Small intestine (tissue), 16 donors: ENCODE measurements around the gene SEC22C. TPM values are rescaled to one million over a fixed set of nuclear protein-coding genes. Genes with fewer than 3 reads are reported as not detected.

Source experiments
- DNase-seq, 2 donors: peaks; one replicate each; pipeline versions ENCODE4 v3.0.0 to v3.0.0-alpha.2; 2013
- FAIRE-seq: peaks from 2 replicates; lab custom pipeline; 2012; peaks lifted over from hg19 to GRCh38; lab: Jason Lieb, UNC
- H3K27ac ChIP-seq, 3 donors: one replicate each; pipeline ENCODE4 v1.5.1; 2013; ENCODE audit warnings: low read length in 2 of 3, mild to moderate bottlenecking in 2 of 3, control low read depth in 1 of 3, inconsistent platforms in 1 of 3, low read depth in 1 of 3, moderate library complexity in 1 of 3
- H3K27me3 ChIP-seq, 3 donors: one replicate each; pipeline ENCODE4 v1.6.1; 2013; ENCODE audit warnings: low read length in 3 of 3, inconsistent platforms in 1 of 3; ENCODE audit not compliant: control insufficient read depth in 3 of 3, insufficient read depth in 3 of 3
- H3K36me3 ChIP-seq, 3 donors: one replicate each; pipeline ENCODE4 v1.6.1; 2013; ENCODE audit warnings: low read length in 3 of 3, inconsistent platforms in 1 of 3, low read depth in 1 of 3, mild to moderate bottlenecking in 1 of 3, moderate library complexity in 1 of 3; ENCODE audit not compliant: control insufficient read depth in 3 of 3, insufficient read depth in 2 of 3
- H3K4me1 ChIP-seq, 3 donors: one replicate each; pipeline ENCODE4 v1.6.1; 2013; ENCODE audit warnings: low read length in 2 of 3, inconsistent platforms in 1 of 3, low read depth in 1 of 3, mild to moderate bottlenecking in 1 of 3, moderate library complexity in 1 of 3; ENCODE audit not compliant: control insufficient read depth in 3 of 3, insufficient read depth in 2 of 3
- H3K4me3 ChIP-seq, 3 donors: one replicate each; pipeline ENCODE4 v1.5.1; 2013; ENCODE audit warnings: low read length in 3 of 3, control low read depth in 1 of 3, inconsistent platforms in 1 of 3, low read depth in 1 of 3, mild to moderate bottlenecking in 1 of 3, moderate library complexity in 1 of 3
- H3K9me3 ChIP-seq, 2 donors: one replicate each; pipeline ENCODE4 v1.6.1; 2013; ENCODE audit warnings: low read depth in 1 of 2, low read length in 1 of 2; ENCODE audit not compliant: control insufficient read depth in 2 of 2, insufficient read depth in 1 of 2
- WGBS, 3 donors: extraction: QIAGEN DNeasy Blood & Tissue Kit; methylation state at CpG; one replicate each; pipeline ENCODE4 v1.1.7; 2013; 5-methylcytosine and 5-hydroxymethylcytosine counted together
- long read RNA-seq, 10 donors: transcript quantifications; one replicate each; lab custom pipeline, GENCODE V29; 2026
- polyA plus RNA-seq, 4 donors: library from polyadenylated mRNA; stranded (reverse) in 3 of 4; unstranded in 1 of 4; fragments of 200-250 nt in 3 of 4; fragments of 120-200 nt in 1 of 4; gene quantifications; one replicate each; pipeline versions ENCODE4 v1.2.1 to v1.2.3, GENCODE V29; 2013
- donor health status: healthy with polysubstance abuse.
- donor health status: control.
- donor health status: control.
- donor health status: Bipolar disorder and iron deficiency.
- donor health status: healthy.

SEC22C gene
- polyA plus RNA-seq: 10 to 100 TPM; 24.1 to 49.9 (median 39.5) TPM
- long read RNA-seq, donor 1: 0 reads
- long read RNA-seq, donor 2, partial matches to known transcripts: 29 of 29 reads
- long read RNA-seq, donor 2, other reads (novel, unspliced or antisense): 0 of 29 reads
- long read RNA-seq, donor 3, partial matches to known transcripts: 131 of 131 reads
- long read RNA-seq, donor 3, other reads (novel, unspliced or antisense): 0 of 131 reads
- long read RNA-seq, donor 4, partial matches to known transcripts: 0 of 1 reads
- long read RNA-seq, donor 4, other reads (novel, unspliced or antisense): 0 of 1 reads
- long read RNA-seq, donor 5, partial matches to known transcripts: 106 of 107 reads
- long read RNA-seq, donor 5, other reads (novel, unspliced or antisense): 0 of 107 reads
- long read RNA-seq, donor 6, partial matches to known transcripts: 48 of 48 reads
- long read RNA-seq, donor 6, other reads (novel, unspliced or antisense): 0 of 48 reads
- long read RNA-seq, donor 7: 0 reads
- long read RNA-seq, donor 8, partial matches to known transcripts: 0 of 1 reads
- long read RNA-seq, donor 8, other reads (novel, unspliced or antisense): 0 of 1 reads
- long read RNA-seq, donor 9, partial matches to known transcripts: 0 of 1 reads
- long read RNA-seq, donor 9, other reads (novel, unspliced or antisense): 0 of 1 reads
- long read RNA-seq, donor 10, full-length matches to known transcripts: 6 of 58 reads
- long read RNA-seq, donor 10, partial matches to known transcripts: 52 of 58 reads
- long read RNA-seq, donor 10, other reads (novel, unspliced or antisense): 0 of 58 reads

- Histone ChIP-seq H3K27ac (peak within 1 kb of the TSS; percentile 87 to 98 (median 92)), H3K27me3 (no peaks in the 10 kb centered on the region), H3K4me3 (peak within 1 kb of the TSS; percentile 58 to 82 (median 74)), H3K36me3 (peaks cover 0 to 5% (median 0%) of the 10 kb centered on the region in 3 donors), H3K9me3 (no peaks in the 10 kb centered on the region), H3K4me1 (peaks cover 0 to 12% (median 0%) of the 10 kb centered on the region in 3 donors)
- 0 to 1% (median 0%) methylated on average over 64 to 77 of the region's 77 CpGs for WGBS, 3 donors
- DNase-seq (peak; percentile 97), FAIRE-seq (no peak)
Measured at GRCh38 chr3:42581709-42582473, at the start of gene SEC22C. Gene SEC22C, minus strand, starts transcription at chr3:42581967. Its CDS starts 12,921 bp downstream, at chr3:42569046.

- H3K27ac ChIP-seq: peak overlapping the region in 1 of 3 donors; percentile 41
- FAIRE-seq: no peak
- peaks cover 0 to 18% (median 0%) of the 10 kb centered on the region in 3 donors for H3K36me3 ChIP-seq
- no peaks in the 10 kb centered on the region for H3K27me3 ChIP-seq
- peaks cover 0 to 7% (median 0%) of the 10 kb centered on the region in 3 donors for H3K4me1 ChIP-seq
- 80 to 91% (median 87%) methylated on average over 2 of the region's 2 CpGs for whole genome bisulfite sequencing, 3 donors
- peak in 1 of 2 donors; percentile 36 for DNase-seq
- no peak overlapping the region for H3K4me3 ChIP-seq
- H3K9me3 ChIP-seq: no peaks in the 10 kb centered on the region
Measured at GRCh38 chr3:42613462-42613861, 31.7 kb upstream of the SEC22C start.

- DNase-seq (no peak), FAIRE-seq (no peak)
- Histone ChIP-seq H3K27ac (peak overlapping the region in 2 of 3 donors; percentile 41 to 49), H3K27me3 (no peaks in the 10 kb centered on the region), H3K9me3 (no peaks in the 10 kb centered on the region), H3K4me1 (peaks cover 0 to 11% (median 0%) of the 10 kb centered on the region in 3 donors), H3K36me3 (peaks cover 0 to 18% (median 2%) of the 10 kb centered on the region in 3 donors), H3K4me3 (no peak overlapping the region)
- 78 to 86% (median 80%) methylated on average over 3 of the region's 3 CpGs for WGBS, 3 donors
Measured at GRCh38 chr3:42612928-42613327, 31.2 kb upstream of the SEC22C start.

- FAIRE-seq (no peak), DNase-seq (no peak)
- Histone ChIP-seq H3K4me3 (no peak overlapping the region), H3K4me1 (peaks cover 0 to 11% (median 0%) of the 10 kb centered on the region in 3 donors), H3K9me3 (no peaks in the 10 kb centered on the region), H3K27ac (no peak overlapping the region), H3K27me3 (no peaks in the 10 kb centered on the region), H3K36me3 (peaks cover 0 to 20% (median 2%) of the 10 kb centered on the region in 3 donors)
- WGBS, 3 donors: 25 to 52% (median 36%) methylated on average over 1 of the region's 1 CpG
Measured at GRCh38 chr3:42612217-42612616, 30.4 kb upstream of the SEC22C start.

- Histone ChIP-seq H3K4me1 (peaks cover 0 to 11% (median 0%) of the 10 kb centered on the region in 3 donors), H3K4me3 (no peak overlapping the region), H3K36me3 (peaks cover 0 to 23% (median 2%) of the 10 kb centered on the region in 3 donors), H3K9me3 (no peaks in the 10 kb centered on the region), H3K27ac (no peak overlapping the region), H3K27me3 (no peaks in the 10 kb centered on the region)
- FAIRE-seq: no peak
- DNase-seq: no peak
- 87 to 100% (median 87%) methylated on average over 1 of the region's 1 CpG for WGBS, 3 donors
Measured at GRCh38 chr3:42610976-42611375, 29.2 kb upstream of the SEC22C start.

GRCh38 chr3:42608581-42608980 lies 26.8 kb upstream of the SEC22C start:
- Histone ChIP-seq H3K27ac (no peak overlapping the region), H3K9me3 (no peaks in the 10 kb centered on the region), H3K36me3 (peaks cover 0 to 29% (median 4%) of the 10 kb centered on the region in 3 donors), H3K4me1 (peaks cover 0 to 11% (median 0%) of the 10 kb centered on the region in 3 donors), H3K4me3 (no peak overlapping the region), H3K27me3 (no peaks in the 10 kb centered on the region)
- DNase-seq: no peak
- 57 to 81% (median 72%) methylated on average over 5 of the region's 5 CpGs for WGBS, 3 donors
- FAIRE-seq: no peak

GRCh38 chr3:42605546-42606173 lies 23.9 kb upstream of the SEC22C start:
- Histone ChIP-seq H3K9me3 (no peaks in the 10 kb centered on the region), H3K27ac (peak overlapping the region in 1 of 3 donors; percentile 20), H3K27me3 (no peaks in the 10 kb centered on the region), H3K4me1 (peaks cover 0 to 8% (median 7%) of the 10 kb centered on the region in 3 donors), H3K4me3 (no peak overlapping the region), H3K36me3 (peaks cover 0 to 30% (median 4%) of the 10 kb centered on the region in 3 donors)
- FAIRE-seq: no peak
- DNase-seq: peak in 1 of 2 donors; percentile 25
- 58 to 67% (median 62%) methylated on average over 5 of the region's 5 CpGs for WGBS, 3 donors
